ENCODE data around the gene RFX2. TPM values are rescaled to one million over a fixed set of nuclear protein-coding genes. Genes with fewer than 3 reads are reported as not detected.

The RFX2 gene
- total RNA-seq, 1 experiment from 2014 or later, result 3.7 TPM

DNA sequence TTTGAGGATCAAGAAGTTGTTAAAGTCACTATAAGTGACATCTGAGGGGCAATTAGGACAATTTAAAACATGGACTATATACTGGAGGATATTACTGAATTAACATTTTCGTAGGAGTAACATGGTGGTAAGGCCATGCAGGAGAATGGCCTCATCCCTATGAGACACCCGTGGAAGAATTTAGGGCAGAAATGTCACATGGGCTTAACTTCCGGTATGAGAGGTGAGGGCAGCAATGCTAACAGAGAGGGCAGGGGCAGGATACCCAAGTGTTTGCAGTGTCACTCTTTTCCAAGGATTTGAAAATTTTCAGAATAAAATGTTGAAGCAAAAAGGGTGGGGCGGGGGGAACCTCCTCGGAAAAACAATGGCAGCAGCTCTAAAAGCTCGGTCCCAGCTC, 156.0 kb downstream of the RFX2 start:
- Histone ChIP-seq H3K9me3 (ENCODE audit: control insufficient read depth, low read depth, low read length) (no peaks in the 10 kb centered on the region), H2BK20ac (ENCODE audit: low read depth, low read length, poor library complexity, severe bottlenecking) (no peak overlapping the region), H3K79me2 (ENCODE audit: insufficient read depth, low read length) (peaks cover 18% of the 10 kb centered on the region; the same call in 1 of the 2 replicates), H2BK12ac (ENCODE audit: insufficient read length, low read depth, low read length) (no peak overlapping the region), H3K14ac (ENCODE audit: insufficient read depth, low read length) (no peak overlapping the region), H3K23ac (ENCODE audit: insufficient read length, low read depth, low read length) (no peak overlapping the region), H3K79me1 (ENCODE audit: insufficient read depth, low read depth, low read length, poor library complexity, severe bottlenecking) (peaks cover 3% of the 10 kb centered on the region), H3K18ac (ENCODE audit: insufficient read length, low read depth, low read length) (no peak overlapping the region), H4K5ac (ENCODE audit: insufficient read length, low read depth, low read length) (no peak overlapping the region), H3K9ac (ENCODE audit: extremely low read depth, insufficient read length, low read length) (no peak overlapping the region), H2BK120ac (ENCODE audit: low read depth, low read length, poor library complexity, severe bottlenecking) (no peak overlapping the region), H2AFZ (ENCODE audit: low read length) (no peak overlapping the region), H3T11ph (ENCODE audit: low read length) (no peak overlapping the region), H3K4me1 (ENCODE audit: insufficient read depth, low read length) (peaks cover 34% of the 10 kb centered on the region), H4K20me1 (ENCODE audit: control insufficient read depth, insufficient read depth, insufficient read length) (no peaks in the 10 kb centered on the region), H4K8ac (replicated peaks; ENCODE audit: insufficient read length, low read depth, low read length) (no peak overlapping the region), H2BK15ac (ENCODE audit: low read depth, low read length) (no peak overlapping the region), H3K27ac (ENCODE audit: insufficient read length, low read depth, low read length) (no peak overlapping the region), H3K56ac (ENCODE audit: insufficient read length, low read depth, low read length) (no peak overlapping the region), H2AK5ac (ENCODE audit: insufficient read length, low read length) (no peak overlapping the region), H4K91ac (ENCODE audit: insufficient read length, low read depth, low read length) (no peak overlapping the region), H3K4me2 (ENCODE audit: insufficient read depth, insufficient read length, low read length) (no peak overlapping the region), H3K23me2 (ENCODE audit: insufficient read length, low read depth, low read length, poor library complexity, severe bottlenecking) (no peaks in the 10 kb centered on the region), H3K27me3 (ENCODE audit: insufficient read depth, low read length) (no peaks in the 10 kb centered on the region), H2BK5ac (ENCODE audit: insufficient read length, low read length) (no peak overlapping the region), H3K4ac (ENCODE audit: low read depth, low read length) (no peak overlapping the region)
- TF ChIP-seq, protein P1, sequence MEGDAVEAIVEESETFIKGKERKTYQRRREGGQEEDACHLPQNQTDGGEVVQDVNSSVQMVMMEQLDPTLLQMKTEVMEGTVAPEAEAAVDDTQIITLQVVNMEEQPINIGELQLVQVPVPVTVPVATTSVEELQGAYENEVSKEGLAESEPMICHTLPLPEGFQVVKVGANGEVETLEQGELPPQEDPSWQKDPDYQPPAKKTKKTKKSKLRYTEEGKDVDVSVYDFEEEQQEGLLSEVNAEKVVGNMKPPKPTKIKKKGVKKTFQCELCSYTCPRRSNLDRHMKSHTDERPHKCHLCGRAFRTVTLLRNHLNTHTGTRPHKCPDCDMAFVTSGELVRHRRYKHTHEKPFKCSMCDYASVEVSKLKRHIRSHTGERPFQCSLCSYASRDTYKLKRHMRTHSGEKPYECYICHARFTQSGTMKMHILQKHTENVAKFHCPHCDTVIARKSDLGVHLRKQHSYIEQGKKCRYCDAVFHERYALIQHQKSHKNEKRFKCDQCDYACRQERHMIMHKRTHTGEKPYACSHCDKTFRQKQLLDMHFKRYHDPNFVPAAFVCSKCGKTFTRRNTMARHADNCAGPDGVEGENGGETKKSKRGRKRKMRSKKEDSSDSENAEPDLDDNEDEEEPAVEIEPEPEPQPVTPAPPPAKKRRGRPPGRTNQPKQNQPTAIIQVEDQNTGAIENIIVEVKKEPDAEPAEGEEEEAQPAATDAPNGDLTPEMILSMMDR (conservative IDR thresholded peaks at IDR 0.05), result no peak
- Mint-ChIP-seq H3K4me3 (peak overlapping the region in 1 of 2 experiments; percentile 52; a peak in 2 of 5 replicates), H3K4me1 (peaks cover 91 to 92% of the 10 kb centered on the region in 2 experiments), H3K36me3 (ENCODE audit: insufficient read depth in 1 of 3, low read depth in 3 of 3) (peaks cover 0 to 13% (median 4%) of the 10 kb centered on the region in 3 experiments; a peak in 6 of 7 replicates), H3K27me3 (ENCODE audit: low read depth) (peaks cover 1% of the 10 kb centered on the region; the same call in 1 of the 2 replicates), H3K27ac (peak overlapping the region; percentile 59 to 90 (median 68); a peak in 6 of 7 replicates), H3K9me3 (no peaks in the 10 kb centered on the region)
- WGBS (ENCODE audit: extremely low coverage, insufficient read length, low lambda C conversion rate), result no CpG with 5 or more reads among the region's 6 CpGs
- no peak for DNase-seq
